T-helper 2 cell treated with Interferon-gamma antibody and Interleukin-4, amounts not matched to agents 100 ng/mL and 5 ng/mL, for 36 hours (primary cell): ENCODE results near the gene ERP27. TPM values are rescaled to one million over a fixed set of nuclear protein-coding genes. Genes with fewer than 3 reads are reported as not detected.

Source experiments
- intact Hi-C: fragments of 100-400 bp; cut with micrococcal nuclease; formaldehyde crosslinking; loops from one replicate; pipeline ENCODE4 v1.15.1; 2023
- total RNA-seq: library from RNA; stranded (reverse); gene quantifications from 2 replicates; pipeline ENCODE4 v1.2.3, GENCODE V29; 2022

ERP27 gene
- 12.2 and 13.3 TPM in 2 replicates for total RNA-seq

DNA sequence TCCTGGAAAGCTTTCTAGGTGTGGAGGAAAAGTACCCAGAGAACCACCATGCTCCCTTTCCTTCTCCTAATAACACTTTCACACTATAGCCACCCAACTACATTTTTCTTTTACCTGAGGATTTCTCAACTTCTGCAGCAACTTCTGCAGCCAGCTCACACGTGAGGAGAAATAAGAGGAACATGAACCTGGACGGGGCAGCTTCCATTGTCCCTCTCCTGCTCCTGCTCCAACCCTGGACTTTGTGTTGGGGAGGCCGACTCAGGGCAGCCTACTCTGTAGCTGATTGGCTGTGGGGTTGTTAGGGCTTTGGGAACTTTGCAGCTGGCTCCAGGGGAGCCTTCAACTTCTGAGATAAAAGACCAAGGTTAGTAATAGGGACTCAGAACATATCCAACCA, at the start of gene ERP27:
TSS of gene ERP27 (minus strand) at position 237 of the 400 bp plus-strand sequence. CDS start at position 208, 29 bp downstream.
- intact Hi-C loops, result no loop called here

DNA sequence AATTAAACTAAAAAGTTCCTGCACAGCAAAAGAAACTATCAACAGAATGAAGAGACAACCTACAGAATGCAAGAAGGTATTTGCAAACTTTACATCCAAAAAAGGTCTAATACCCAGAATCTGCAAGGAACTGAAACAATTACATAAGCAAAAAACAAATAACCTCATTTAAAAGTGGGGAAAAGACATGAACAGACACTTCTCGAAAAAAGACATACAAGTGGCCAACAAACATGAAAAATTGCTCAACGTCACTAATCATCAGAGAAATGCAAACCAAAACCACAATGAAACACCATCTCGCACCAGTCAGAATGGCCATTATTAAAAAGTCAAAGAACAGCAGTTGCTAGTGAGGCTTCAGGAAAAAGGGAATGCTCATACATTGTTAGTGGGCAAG, 49.7 kb upstream of the ERP27 start:
- intact Hi-C loops, result no loop called here

DNA sequence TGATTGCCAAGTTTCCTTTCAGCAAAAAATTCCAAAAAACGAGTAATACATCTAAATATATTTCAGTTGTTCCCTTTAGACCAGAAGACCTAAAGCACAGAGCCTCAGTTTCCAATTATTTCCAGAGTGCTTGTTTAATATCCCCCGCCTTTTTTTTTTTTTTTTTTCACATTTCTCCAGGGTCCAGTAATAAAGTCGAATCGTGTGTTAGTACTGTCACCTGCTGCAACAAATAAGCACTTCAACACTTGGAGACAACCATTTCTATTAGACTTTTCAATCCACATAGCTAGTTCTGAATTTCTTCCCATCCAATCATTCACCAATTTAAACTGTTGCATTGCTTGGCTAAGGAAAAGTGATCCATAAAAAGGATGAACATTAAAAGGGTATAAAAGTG, 48.1 kb upstream of the ERP27 start:
- intact Hi-C loops, result no loop called here

DNA sequence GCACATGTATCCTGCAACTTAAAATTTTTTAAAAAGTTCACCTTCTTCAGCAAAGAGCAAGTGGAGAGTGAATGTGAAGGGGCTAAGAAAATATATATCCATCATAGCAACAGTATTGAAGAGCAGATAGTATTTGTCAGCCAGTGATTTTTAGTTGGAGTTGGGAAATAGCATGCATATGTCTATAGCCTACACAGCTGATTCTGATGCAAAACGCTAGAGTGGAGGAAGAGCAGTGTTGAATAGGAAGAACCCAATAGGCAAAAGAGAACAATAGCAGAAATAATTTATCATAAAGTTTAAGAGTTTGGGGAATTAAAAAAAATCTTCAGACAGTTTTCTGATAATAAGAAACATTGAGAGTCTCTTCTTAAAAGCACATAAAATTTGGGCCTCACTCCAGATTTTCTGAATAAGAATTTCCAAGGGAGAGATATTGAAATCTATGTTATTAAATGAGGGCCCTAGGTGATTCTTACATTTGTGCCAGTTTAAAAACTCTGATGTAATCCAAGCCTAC, 46.5 kb upstream of the ERP27 start:
- intact Hi-C loops, result no loop called here

DNA sequence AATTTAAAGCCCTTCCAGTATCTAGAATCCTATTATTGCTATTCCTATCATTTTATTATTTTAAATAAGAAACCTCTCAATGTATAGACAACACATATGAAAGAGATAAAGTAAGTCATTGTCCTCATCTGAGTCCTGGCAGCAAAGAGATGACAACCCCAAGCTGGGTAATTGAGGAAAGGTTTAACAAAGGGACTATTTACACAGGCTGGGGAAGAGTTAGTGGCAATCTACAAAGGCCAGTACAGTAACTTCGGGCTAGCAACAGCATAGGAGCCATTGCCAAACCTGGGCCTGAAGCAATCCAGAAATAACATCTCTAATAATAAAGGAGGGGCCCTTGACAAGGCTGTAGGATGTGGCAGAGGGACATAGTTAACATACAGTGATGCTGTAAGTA, 45.7 kb upstream of the ERP27 start:
- intact Hi-C loops, result no loop called here

DNA sequence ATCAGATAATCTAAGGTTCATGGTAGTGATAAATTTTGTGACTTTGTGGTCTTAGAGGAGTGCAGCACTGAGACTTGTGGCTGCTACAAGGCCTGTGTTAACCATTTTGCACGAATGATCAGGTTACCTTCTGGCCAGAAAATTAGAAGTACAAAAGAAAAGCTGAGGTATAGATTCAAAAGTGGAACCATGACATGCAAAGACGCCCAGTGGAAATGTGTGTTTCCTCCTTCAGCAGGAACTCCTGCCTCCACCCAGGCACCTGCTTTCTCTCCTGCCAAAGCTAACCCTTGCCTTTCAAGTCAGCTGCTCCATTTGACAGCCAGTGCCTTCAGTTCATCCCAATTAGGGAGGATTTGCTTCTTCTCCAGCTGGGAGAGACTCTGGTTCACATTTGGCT, 44.7 kb upstream of the ERP27 start:
- intact Hi-C loops, result no loop called here

DNA sequence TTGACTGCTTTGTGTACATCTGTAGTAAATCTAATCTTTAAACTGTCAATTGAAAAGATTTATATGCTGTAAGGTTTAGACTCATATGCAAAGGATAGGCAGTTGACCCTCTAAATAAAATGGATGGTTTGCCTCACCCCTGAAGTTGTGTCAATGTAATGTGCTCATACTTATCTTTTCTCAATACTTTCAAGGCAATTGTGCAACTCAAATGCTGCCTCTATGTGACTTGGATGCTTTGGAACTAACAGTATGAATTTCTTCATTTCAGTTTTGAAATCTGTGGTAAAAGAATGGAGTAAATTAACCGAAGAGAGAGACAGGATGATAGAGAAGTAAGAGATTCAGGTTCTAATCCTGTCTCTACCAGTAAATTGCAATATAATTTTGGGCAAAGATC, 44.2 kb upstream of the ERP27 start:
- intact Hi-C loops, result no loop called here

DNA sequence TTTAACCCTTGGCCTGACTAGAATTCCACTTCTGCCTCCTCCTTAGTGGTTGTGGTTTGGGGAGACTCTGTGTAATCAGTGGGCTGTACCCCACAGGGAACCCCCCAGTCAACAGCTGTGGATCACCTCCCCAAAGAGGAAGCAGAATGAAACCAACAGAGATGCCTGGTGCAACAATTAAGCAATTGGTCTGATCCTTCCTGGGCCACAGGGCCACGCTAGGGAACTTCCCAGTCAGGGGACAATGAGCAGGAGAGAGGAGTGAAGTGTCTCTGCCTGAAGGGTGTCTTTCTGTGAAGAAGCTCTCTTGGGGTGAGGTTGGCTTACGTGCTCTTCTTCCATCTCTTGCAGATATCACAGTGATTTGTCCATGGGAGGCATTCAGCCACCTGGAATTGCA, 42.7 kb upstream of the ERP27 start:
- intact Hi-C loops, result no loop called here

DNA sequence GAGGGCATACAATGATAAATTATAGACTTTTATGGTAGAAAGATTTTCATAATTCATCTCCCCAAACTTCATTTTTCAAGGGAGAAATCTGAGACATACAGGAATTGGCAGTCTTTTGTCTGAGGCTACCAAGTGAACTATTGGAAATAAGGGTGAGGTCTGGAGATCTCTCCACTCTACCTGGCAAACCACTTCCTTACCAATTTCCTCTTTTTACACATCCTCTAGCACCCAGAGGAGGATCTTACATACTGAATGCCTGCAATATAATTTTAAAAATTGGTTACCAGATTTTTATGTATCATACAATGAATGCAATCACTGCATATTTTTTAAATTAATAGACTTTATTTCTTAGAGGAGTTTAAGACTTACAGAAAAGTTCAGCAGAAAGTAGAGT, 41.1 kb upstream of the ERP27 start:
- intact Hi-C loops, result loop anchor here (2.0 kb wide), 1 partner anchor 17 kb away; no protein-coding TSS in a partner anchor

DNA sequence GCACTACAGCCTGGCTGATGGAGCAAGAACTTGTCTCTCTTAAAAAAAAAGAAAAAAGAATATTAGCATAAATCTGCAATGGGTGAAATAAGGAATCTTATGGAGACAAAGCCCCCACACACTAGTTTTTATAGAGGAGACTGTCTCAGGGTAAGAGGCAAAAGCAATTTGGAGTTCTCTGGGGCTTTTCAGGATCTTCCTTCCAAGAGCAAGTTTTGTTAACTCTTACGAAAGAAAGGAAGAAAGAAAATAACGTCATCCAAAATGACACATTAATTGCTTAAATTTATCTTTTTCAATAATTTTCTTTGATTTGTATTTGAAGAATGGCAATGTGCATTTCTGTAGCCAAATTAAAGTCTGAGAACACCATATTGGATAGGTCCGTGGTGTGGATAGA, 38.3 kb upstream of the ERP27 start:
- intact Hi-C loops, result no loop called here

DNA sequence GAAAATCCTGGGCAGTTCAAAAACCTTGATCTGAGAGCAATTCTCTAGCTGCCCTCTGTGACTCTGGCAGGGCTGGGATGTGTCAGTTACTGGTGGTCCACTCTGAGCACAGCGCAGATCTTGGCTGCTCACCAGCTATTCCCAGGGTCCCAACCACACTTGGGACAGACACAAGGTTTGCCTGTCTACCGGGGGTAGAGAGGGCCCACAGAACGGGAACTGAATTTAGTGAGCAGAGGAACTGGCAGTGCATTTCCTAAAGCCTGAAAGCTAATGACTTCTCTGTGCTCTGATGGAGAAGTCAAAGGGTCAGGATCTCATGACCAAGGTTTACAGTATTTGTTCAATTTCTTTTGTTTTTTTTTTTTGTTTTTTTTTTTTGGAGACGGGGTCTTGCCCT, 37.1 kb upstream of the ERP27 start:
- intact Hi-C loops, result no loop called here

DNA sequence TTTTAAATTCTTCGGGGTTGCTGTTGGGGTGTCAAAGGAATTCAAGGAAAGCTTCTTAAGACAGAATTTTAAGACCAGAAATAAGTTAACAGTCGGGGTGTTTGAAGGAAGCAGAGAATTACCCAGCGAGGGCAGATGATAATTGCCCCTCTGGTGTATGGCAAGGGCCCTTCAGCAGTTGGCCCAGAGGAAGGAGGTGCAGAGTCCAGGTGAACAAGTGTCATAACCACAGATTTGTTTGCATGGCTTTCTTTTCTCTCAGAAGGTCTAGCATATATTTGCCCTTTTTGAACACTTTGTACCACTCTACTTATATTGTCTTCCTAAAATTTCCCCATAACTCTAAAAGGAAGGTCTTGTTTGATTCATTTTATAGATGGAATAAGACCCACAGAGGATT, 36.3 kb upstream of the ERP27 start:
- intact Hi-C loops, result no loop called here

DNA sequence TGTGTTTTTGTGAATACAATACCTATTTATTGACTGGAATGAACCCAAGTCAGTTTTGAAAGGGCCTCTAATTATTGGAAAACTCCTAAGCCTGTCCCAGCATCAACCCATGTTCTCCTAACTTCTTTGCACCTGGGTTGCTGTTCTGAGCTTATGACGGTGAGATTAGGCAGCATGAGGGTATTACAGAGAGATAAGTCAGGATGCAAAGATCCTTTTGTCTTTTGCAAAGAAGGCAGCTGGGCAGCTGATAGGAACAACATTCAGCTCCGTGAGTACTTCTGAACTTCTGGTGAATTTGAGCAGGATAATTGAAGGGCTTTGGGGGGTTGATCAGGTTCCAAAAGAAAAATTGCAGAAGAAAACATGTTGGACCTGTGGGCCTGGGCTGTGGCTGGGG, 34.5 kb upstream of the ERP27 start, which contains the start of gene PDE6H:
TSS of gene PDE6H (plus strand) at position 227 of the 400 bp plus-strand sequence. CDS start 4,971 bp downstream, outside the sequence.
- intact Hi-C loops, result no loop called here

DNA sequence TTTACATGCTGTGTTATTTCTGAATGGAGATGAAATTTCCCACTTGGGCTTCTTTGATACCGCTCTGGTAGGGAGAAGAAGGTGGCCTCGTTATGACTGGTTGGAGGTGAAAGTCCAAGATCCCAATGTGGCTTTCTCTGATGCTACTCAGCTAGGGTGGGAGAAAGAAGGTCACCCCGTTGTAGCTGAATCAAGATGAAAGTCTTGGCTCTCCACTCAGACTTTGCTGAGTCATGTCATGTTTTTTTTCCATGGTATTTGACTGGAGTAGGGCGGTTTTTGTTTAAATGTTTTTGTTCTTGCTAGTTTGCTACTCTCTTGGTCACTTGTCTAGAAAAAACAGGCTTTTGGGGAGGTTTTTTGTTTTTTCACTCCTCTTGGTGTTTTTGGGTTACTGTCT, 32.1 kb upstream of the ERP27 start:
- intact Hi-C loops, result no loop called here

DNA sequence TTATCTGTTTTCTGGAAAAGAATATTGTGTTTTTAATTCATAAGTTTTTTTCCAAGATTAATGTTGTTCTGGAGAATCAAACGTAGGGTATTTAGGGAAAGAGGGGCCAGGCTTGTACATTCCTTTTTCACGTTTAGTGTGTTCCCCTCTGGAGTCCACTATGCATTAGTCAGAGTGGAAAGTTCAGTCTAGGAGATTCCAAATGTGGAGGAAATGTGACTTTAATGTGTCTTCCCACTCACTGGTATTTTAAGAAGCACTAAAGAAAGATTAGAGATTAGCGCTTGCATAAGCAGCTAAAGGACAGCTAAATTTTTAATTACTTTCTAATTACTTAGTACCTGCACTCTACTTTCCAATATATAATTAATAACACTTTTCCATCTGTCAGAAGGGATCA, 30.1 kb upstream of the ERP27 start:
- intact Hi-C loops, result no loop called here

DNA sequence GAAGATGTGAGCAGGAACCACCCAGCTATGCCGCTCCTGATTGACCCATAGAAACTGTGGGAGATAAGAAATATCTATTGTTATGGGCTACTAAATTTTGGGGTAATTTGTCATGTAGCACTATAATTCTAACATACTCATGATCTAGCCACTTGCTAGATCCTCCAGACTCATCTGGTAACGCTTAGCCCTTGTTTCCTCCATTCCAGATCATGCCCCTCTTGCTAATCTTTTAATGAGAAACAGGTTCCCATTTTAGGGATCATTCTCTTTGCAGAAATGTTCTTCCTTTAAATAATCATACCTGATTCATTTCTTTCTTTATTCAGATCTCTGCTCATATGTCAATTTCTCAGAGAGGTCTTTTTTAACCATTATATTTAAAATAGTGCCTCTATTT, 26.9 kb upstream of the ERP27 start:
- intact Hi-C loops, result no loop called here

DNA sequence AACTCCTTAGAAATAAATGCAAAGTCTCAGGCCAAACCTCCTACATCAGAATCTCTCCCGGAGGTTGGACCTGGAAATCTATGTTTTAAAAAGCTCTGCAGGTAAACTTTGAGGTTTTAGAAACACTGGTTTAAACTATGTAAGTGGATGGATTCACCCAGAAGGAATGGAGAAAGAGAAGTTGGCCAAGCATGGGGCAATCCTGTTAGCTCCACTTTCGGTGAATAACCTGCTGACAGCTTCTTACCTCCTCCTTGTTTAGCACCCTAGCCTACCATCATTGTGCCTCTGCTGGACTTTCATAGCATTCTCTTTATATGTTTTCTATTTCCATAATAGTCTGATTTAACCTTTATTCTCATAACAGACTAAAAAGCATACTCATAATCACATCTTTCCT, 26.1 kb upstream of the ERP27 start:
- intact Hi-C loops, result no loop called here

DNA sequence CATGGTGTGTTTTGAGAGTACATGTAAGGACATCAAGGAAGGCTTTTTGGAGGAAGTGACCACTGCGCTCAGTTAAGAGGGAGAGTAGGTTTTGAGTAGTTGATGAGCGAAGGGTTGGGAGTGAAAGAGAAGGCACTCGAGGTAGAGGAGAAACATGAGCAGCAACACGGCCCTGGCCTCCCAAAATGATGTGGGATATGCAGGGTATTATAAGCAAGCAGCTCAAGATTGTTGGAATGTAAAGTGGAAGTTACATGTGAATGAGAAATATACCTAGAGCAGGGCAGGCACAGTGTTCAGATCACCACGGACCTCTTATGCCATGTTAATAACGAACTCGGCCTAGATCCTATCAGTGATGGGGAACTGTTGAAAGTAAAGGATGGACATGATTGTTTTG, 25.2 kb upstream of the ERP27 start:
- intact Hi-C loops, result loop anchor here (2.0 kb wide), 1 partner anchor 15 kb away; no protein-coding TSS in a partner anchor

DNA sequence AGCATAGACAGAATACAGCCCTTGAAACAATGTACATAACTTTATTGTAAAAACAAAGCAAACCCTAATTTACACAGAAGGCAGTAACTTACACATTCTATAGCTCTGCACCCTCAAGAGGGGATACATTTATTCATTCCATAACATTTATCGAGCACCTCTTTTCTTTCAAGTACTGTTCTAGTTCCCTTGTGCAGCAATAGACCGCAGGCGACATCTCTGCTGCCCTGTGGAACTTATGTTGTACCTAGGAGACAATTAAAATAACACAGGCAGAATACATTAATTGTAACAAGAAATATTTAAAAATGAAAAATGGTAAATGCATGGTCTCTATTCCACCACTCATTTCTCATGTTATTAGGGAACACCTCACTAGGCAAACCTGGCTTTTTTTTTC, 24.5 kb upstream of the ERP27 start:
- intact Hi-C loops, result loop anchor here (2.0 kb wide), 1 partner anchor 16 kb away; no protein-coding TSS in a partner anchor

DNA sequence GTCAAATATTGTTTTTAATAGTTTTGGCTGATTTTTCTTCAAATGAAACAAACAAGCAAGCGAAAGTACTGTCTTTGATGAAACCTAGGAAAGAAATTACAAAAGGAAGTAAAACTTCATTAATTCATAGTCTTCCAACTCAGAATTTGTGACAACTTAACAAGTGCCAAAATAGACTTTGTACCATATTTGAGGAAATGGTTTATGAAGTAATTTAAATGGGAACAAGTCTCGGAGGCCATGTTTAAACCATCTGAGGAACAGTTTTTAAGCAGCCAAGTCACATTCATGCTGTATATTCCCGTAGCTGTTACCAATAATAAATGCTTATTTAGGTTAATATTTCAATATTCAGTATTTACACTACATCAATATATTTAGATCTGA, 23.8 kb upstream of the ERP27 start:
- intact Hi-C loops, result loop anchor here (2.0 kb wide), 1 partner anchor 17 kb away; no protein-coding TSS in a partner anchor

DNA sequence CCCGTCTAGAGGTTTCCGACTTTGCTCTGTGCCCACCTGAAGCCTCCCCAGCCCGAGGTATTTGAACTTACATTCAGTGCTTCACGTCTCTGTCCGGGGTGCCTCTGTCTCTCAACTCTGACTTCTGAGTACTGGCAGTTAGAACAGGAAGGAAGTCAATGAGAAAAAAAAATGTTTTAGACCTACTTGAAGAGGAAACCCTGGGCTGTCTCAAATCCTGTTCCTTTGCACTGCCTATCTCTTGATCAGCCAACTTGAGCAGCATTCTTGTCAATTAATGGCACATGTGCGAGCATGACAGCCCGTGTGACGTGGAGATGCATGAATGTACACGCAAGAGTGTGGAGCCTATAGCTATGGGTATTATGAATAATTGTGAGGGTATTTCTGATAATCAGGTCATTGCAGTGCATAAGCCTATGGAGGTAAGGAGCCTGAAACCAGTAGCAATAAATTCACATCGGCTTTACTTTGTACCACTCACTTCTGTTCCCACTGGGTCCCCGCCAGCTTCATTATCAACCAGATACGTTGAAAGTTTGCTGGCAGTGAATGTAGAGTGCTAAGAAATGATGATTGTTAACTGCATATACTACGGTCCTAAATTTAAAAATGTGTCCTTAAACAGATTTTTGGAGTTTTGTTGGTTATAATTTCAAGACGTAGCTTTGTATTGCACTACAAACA, 23.3 kb upstream of the ERP27 start, which contains the start of gene ARHGDIB:
TSS of gene ARHGDIB (minus strand) at position 136 of the 687 bp plus-strand sequence. CDS start 10,889 bp downstream, outside the sequence.
- intact Hi-C loops, result loop anchor here (1.0 to 2.0 kb wide), 11 partner anchors 9 to 921 kb away; partner anchors contain the start of genes C12orf60, STRAP and WBP11

DNA sequence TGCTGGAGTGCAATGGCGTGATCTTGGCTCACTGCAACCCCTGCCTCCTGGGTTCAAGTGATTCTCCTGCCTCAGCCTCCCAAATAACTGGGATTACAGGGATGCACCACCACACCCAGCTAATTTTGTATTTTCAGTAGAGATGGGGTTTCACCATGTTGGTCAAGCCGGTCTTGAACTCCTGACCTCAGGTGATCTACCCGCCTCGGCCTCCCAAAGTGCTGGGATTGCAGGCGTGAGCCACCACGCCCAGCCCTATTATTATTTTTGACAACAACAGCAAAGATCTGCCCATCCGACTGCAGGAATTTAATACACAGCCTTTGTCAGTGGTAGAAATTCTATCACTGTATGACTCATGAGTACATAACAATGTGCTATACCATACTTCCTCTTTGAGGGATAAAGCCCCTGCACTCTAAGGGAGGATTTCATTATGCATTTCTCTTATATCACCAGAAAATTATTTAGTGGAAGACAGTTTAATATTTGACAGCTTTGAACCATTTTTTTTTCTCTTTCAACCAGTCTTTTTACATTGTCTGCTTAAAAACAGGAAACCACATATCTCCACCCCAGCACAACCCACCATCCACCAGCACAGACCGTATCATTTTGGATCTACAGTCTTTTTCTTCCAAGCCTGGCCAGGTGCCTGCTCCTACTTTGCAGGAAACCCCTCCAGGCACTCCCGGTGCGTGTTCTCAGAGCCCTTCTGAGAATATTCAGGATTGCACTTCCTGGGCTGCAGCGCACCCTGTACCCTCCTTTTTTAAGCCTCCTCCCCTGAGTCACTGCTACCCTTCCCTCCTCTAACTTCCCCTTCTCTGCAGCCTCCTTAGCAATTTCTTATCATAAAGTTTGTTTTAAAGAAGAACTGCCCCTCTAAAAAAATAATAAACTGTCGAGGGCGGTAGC, 22.5 kb upstream of the ERP27 start:
- intact Hi-C loops, result loop anchor here (1.0 to 2.0 kb wide), 10 partner anchors 9 to 921 kb away; partner anchors contain the start of genes C12orf60, STRAP and WBP11
